GM15510 (cell line): ENCODE data around the gene GUCA1C.

ENCODE experiments used
- POLR2A ChIP-seq: IDR thresholded peaks from 3 replicates; pipeline ENCODE4 v1.6.1; 2011; ENCODE audit warnings: borderline replicate concordance; ENCODE audit not compliant: insufficient read length; ENCODE audit errors: extremely low read depth

The GUCA1C gene

DNA sequence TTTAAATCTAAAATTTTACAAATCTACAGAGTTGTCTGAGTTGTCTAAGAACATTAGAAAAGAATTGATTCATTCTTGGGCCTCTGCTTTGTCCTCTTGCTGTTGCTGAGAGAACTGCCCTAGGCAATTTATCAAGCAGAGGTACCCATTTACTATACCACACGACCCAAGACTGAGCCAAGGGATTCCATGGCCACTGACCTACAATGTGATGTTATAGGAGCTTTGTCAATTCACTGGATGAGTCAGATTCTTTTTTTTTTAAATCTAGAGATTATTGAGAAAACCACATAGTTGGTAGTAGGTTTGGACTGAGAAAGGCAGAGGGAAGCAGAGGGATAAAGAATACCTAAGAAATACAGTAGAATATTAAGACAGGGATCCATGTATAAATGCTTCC, 75.8 kb downstream of the GUCA1C start:
- no peak for TF ChIP-seq POLR2A

- TF ChIP-seq POLR2A: no peak
Measured at GRCh38 chr3:108863799-108864135, 89.9 kb downstream of the GUCA1C start.

DNA sequence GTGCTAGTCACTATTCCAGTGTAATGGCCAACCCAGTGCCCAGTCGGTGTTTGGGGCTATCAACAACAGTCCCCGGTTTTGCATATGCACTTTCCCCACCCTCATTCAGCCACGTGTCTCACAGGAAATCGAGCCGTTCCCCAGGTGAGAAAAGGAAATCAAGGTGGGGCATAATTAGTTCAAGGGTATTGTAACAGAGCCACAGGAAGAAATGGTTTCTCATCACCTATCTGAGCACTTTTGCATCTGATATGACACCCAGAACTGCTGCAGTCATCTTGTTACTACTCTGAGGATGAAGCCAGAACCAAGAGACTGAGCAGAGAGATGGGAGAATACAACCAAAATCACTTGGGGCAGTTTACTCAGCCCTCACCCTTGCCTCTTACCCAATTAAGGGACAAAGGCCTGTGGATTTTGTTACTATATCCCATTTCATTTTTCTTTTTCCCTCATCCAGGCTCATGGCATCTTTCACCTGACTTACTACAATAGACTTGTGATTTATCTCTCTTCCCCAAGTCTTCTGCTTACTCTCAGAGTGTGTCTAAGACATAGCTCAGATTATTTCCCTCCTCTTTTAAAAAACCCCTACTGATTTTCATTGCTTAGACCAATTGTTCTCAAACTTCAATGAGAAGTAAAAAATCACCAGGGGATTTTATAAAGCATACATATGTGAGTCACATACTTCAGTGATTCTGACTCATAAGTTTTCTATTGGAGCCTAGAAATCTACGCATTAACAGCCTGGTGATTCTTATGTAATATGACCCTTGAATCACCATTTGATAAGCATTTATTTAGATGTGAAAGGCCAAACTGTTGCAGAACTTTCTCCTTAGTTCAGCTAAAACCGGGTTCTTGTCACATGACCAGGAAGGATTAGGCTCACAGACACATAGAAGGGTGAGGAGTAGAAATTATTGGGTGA, 90.5 kb downstream of the GUCA1C start:
- no peak for TF ChIP-seq POLR2A

DNA sequence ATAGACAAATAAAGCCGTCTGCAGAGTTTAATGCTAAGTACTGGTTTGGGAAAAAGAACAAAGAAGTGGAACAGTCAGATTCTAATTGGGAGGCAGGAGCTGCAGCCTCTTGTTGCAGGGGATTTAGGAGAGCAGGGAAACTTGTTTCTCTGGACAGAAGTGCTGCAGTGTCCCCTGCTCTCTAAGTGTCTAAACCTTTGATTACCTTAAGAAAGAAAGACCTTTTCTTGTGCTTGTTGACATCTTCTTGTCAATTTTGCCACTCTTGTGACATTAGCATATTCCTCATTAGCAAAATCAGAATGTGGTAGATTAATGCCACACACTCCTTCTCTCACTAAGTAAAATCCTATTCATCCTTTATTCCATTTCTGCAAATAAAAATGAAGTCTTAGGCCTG, 92.3 kb downstream of the GUCA1C start:
- TF ChIP-seq POLR2A: no peak
